Neural cell (in vitro differentiated cells): ENCODE results near the gene PIERCE2. TPM values are rescaled to one million over a fixed set of nuclear protein-coding genes. Genes with fewer than 3 reads are reported as not detected.

Experiments used
- H2AFZ ChIP-seq: fragments of 200-600, 300-800 bp; sonication (generic), shearing (Covaris generic); 2 replicates; pipeline ENCODE4 v1.6.0; 2014; ENCODE audit warnings: low read depth, mild to moderate bottlenecking, antibody characterized with exemption, low read length, moderate library complexity
- H3F3A ChIP-seq: fragments of 200-600 bp; shearing (Covaris generic); 2 replicates; pipeline ENCODE4 v1.6.1; 2016; ENCODE audit warnings: mild to moderate bottlenecking, moderate library complexity, mixed read lengths, antibody characterized with exemption, low read length; ENCODE audit not compliant: insufficient read depth, poor library complexity, severe bottlenecking
- H3K27ac ChIP-seq: fragments of 200-600, 300-800 bp; sonication (generic), shearing (Covaris generic); 2 replicates; pipeline ENCODE4 v1.5.1; 2014; ENCODE audit warnings: mild to moderate bottlenecking, low read length, moderate library complexity
- H3K27me3 ChIP-seq: fragments of 300-800, 200-600 bp; sonication (generic), shearing (Covaris generic); 2 replicates; pipeline ENCODE4 v1.6.0; 2014; ENCODE audit warnings: mild to moderate bottlenecking, low read depth, low read length, moderate library complexity; ENCODE audit not compliant: insufficient read depth
- H3K36me3 ChIP-seq: fragments of 300-800, 200-600 bp; sonication (generic), shearing (Covaris generic); 2 replicates; pipeline ENCODE4 v1.5.1; 2014; ENCODE audit warnings: mild to moderate bottlenecking, antibody characterized with exemption, low read length, moderate library complexity; ENCODE audit not compliant: insufficient read depth
- H3K4me2 ChIP-seq: fragments of 300-800, 200-600 bp; sonication (generic), shearing (Covaris generic); 2 replicates; pipeline ENCODE4 v1.6.0; 2014; ENCODE audit warnings: mild to moderate bottlenecking, low read length
- H3K4me3 ChIP-seq: fragments of 300-800, 200-600 bp; sonication (generic), shearing (Covaris generic); 2 replicates; pipeline ENCODE4 v1.5.1; 2014; ENCODE audit warnings: mild to moderate bottlenecking, low read length, moderate library complexity
- H3K79me2 ChIP-seq: fragments of 200-600 bp; shearing (Covaris generic); replicated peaks from 2 replicates; pipeline ENCODE4 v1.6.0; 2014; ENCODE audit warnings: mild to moderate bottlenecking, low read length, moderate library complexity; ENCODE audit not compliant: insufficient read depth
- H3K9ac ChIP-seq: fragments of 300-800, 200-600 bp; sonication (generic), shearing (Covaris generic); 2 replicates; pipeline ENCODE4 v1.6.1; 2016; ENCODE audit warnings: mild to moderate bottlenecking, low read length, mixed read lengths
- H3K9me2 ChIP-seq: fragments of 200-600 bp; shearing (Covaris generic); 2 replicates; pipeline ENCODE4 v1.6.1; 2016; ENCODE audit warnings: mild to moderate bottlenecking, low read length, mixed read lengths; ENCODE audit not compliant: insufficient read depth
- H3K9me3 ChIP-seq: fragments of 200-600, 300-800 bp; sonication (generic), shearing (Covaris generic); 2 replicates; pipeline ENCODE4 v1.6.1; 2016; ENCODE audit warnings: mild to moderate bottlenecking, mixed run types, low read length, moderate library complexity, mixed read lengths
- H4K20me1 ChIP-seq: fragments of 200-600 bp; shearing (Covaris generic); 2 replicates; pipeline ENCODE4 v1.6.1; 2016; ENCODE audit warnings: mild to moderate bottlenecking, mixed run types; ENCODE audit not compliant: insufficient read depth
- EP300 ChIP-seq: fragments of 450-650 bp; conservative IDR thresholded peaks from 2 replicates; pipeline ENCODE4 v1.6.1; 2014; ENCODE audit warnings: antibody characterized with exemption, mild to moderate bottlenecking, moderate library complexity; ENCODE audit not compliant: poor library complexity, severe bottlenecking
- EZH2 ChIP-seq: fragments of 200-600, 300-800 bp; shearing (Covaris generic), sonication (generic); IDR thresholded peaks from 2 replicates; pipeline ENCODE4 v1.6.1; 2014; ENCODE audit warnings: antibody characterized with exemption, low read length, borderline replicate concordance, mild to moderate bottlenecking; ENCODE audit not compliant: insufficient read depth, poor library complexity, severe bottlenecking
- MXI1 ChIP-seq: fragments of 450-650 bp; conservative IDR thresholded peaks from 2 replicates; pipeline ENCODE4 v1.6.1; 2014; ENCODE audit warnings: antibody characterized with exemption, mild to moderate bottlenecking; ENCODE audit not compliant: poor library complexity, severe bottlenecking
- POLR2AphosphoS5 ChIP-seq: IDR thresholded peaks from 2 replicates; pipeline ENCODE4 v1.6.1; 2012
- RAD21 ChIP-seq: fragments of 450-650 bp; conservative IDR thresholded peaks from 2 replicates; pipeline ENCODE4 v1.6.1; 2014; ENCODE audit warnings: antibody characterized with exemption, mild to moderate bottlenecking, moderate library complexity
- SMC3 ChIP-seq: fragments of 450-650 bp; conservative IDR thresholded peaks from 2 replicates; pipeline ENCODE4 v1.6.1; 2014; ENCODE audit warnings: antibody characterized with exemption, mild to moderate bottlenecking, moderate library complexity; ENCODE audit not compliant: poor library complexity
- TAF1 ChIP-seq: IDR thresholded peaks from 2 replicates; pipeline ENCODE4 v1.6.1; 2012; ENCODE audit warnings: low read depth
- polyA plus RNA-seq: library from polyadenylated mRNA; depleted of rRNA; stranded (reverse); fragments of >200 nt; gene quantifications from 2 replicates; pipeline ENCODE4 v1.2.3, GENCODE V29; 2014
- TF ChIP-seq, protein P1 (sequence below): fragments of 450-650 bp; IDR thresholded peaks from 2 replicates; pipeline ENCODE4 v1.5.1; 2014; ENCODE audit warnings: antibody characterized with exemption, mild to moderate bottlenecking, moderate library complexity; ENCODE audit not compliant: poor library complexity, severe bottlenecking
- TF ChIP-seq, protein P2 (sequence below): IDR thresholded peaks from 2 replicates; pipeline ENCODE4 v1.6.1; 2012; ENCODE audit warnings: borderline replicate concordance

PIERCE2 gene
- polyA plus RNA-seq, 1 donor from 2014 or later, result 10.2 TPM

DNA sequence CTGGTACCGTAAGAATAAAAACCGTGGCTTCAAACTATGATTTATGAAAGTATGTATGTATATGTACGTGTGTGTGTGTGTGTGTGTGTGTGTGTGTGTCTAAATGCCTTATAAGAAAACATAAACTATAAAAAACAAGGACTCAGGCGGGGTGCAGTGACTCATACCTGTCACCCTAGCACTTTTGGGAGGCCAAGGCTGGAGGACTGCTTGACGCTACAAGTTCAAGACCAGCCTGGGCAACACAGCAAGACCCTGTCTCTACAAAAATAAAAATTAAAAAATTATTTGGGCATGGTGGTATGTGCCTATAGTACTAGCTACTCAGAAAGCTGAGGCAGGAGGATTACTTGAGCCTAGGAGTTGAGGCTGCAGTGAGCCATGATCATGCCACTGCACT lies 29.2 kb upstream of the PIERCE2 start:
- H3K27ac ChIP-seq, result no peak overlapping the region
- no peaks in the 10 kb centered on the region for H3K9me3 ChIP-seq
- TF ChIP-seq EZH2 (no peak), MXI1 (no peak), EP300 (no peak), RAD21 (no peak), TAF1 (no peak), POLR2AphosphoS5 (no peak), SMC3 (no peak)
- TF ChIP-seq, protein P1, sequence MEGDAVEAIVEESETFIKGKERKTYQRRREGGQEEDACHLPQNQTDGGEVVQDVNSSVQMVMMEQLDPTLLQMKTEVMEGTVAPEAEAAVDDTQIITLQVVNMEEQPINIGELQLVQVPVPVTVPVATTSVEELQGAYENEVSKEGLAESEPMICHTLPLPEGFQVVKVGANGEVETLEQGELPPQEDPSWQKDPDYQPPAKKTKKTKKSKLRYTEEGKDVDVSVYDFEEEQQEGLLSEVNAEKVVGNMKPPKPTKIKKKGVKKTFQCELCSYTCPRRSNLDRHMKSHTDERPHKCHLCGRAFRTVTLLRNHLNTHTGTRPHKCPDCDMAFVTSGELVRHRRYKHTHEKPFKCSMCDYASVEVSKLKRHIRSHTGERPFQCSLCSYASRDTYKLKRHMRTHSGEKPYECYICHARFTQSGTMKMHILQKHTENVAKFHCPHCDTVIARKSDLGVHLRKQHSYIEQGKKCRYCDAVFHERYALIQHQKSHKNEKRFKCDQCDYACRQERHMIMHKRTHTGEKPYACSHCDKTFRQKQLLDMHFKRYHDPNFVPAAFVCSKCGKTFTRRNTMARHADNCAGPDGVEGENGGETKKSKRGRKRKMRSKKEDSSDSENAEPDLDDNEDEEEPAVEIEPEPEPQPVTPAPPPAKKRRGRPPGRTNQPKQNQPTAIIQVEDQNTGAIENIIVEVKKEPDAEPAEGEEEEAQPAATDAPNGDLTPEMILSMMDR, result no peak
- TF ChIP-seq, protein P2, sequence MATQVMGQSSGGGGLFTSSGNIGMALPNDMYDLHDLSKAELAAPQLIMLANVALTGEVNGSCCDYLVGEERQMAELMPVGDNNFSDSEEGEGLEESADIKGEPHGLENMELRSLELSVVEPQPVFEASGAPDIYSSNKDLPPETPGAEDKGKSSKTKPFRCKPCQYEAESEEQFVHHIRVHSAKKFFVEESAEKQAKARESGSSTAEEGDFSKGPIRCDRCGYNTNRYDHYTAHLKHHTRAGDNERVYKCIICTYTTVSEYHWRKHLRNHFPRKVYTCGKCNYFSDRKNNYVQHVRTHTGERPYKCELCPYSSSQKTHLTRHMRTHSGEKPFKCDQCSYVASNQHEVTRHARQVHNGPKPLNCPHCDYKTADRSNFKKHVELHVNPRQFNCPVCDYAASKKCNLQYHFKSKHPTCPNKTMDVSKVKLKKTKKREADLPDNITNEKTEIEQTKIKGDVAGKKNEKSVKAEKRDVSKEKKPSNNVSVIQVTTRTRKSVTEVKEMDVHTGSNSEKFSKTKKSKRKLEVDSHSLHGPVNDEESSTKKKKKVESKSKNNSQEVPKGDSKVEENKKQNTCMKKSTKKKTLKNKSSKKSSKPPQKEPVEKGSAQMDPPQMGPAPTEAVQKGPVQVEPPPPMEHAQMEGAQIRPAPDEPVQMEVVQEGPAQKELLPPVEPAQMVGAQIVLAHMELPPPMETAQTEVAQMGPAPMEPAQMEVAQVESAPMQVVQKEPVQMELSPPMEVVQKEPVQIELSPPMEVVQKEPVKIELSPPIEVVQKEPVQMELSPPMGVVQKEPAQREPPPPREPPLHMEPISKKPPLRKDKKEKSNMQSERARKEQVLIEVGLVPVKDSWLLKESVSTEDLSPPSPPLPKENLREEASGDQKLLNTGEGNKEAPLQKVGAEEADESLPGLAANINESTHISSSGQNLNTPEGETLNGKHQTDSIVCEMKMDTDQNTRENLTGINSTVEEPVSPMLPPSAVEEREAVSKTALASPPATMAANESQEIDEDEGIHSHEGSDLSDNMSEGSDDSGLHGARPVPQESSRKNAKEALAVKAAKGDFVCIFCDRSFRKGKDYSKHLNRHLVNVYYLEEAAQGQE, result no peak
- H3K27me3 ChIP-seq, result no peaks in the 10 kb centered on the region
- H3F3A ChIP-seq, result no peaks in the 10 kb centered on the region
- H3K79me2 ChIP-seq, result no peaks in the 10 kb centered on the region
- H3K9ac ChIP-seq, result no peak overlapping the region
- H3K9me2 ChIP-seq, result no peaks in the 10 kb centered on the region
- H3K4me3 ChIP-seq, result no peak overlapping the region
- peaks cover 6% of the 10 kb centered on the region for H3K36me3 ChIP-seq
- H4K20me1 ChIP-seq, result no peaks in the 10 kb centered on the region
- H3K4me2 ChIP-seq, result no peak overlapping the region
- H2AFZ ChIP-seq, result no peak overlapping the region

DNA sequence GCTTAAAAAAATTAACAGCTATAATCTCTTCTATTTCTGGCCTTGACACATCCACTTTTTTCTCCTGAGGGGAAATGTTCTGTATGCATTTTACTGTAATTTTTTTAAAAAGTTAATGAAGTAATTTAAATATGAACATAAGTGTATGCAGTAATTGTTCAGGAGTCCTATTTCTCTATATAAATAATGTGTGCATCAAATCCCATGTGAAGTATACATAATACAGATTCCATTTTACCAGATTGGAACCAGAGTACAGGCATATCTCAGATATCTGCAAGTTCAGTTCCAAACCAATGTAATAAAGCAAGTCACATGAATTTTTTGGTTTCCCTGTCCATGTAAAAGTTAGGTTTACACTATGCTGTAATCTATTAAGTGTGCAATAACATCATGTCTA lies 26.7 kb upstream of the PIERCE2 start:
- Histone ChIP-seq H3F3A (no peaks in the 10 kb centered on the region), H3K9ac (no peak overlapping the region), H3K4me2 (no peak overlapping the region), H3K9me2 (no peaks in the 10 kb centered on the region), H3K27ac (no peak overlapping the region), H2AFZ (no peak overlapping the region), H3K9me3 (no peaks in the 10 kb centered on the region), H4K20me1 (no peaks in the 10 kb centered on the region), H3K27me3 (no peaks in the 10 kb centered on the region), H3K4me3 (no peak overlapping the region), H3K36me3 (peaks cover 6% of the 10 kb centered on the region), H3K79me2 (no peaks in the 10 kb centered on the region)
- no peak for TF ChIP-seq RAD21
- TF ChIP-seq EP300, result no peak
- no peak for TF ChIP-seq MXI1

DNA sequence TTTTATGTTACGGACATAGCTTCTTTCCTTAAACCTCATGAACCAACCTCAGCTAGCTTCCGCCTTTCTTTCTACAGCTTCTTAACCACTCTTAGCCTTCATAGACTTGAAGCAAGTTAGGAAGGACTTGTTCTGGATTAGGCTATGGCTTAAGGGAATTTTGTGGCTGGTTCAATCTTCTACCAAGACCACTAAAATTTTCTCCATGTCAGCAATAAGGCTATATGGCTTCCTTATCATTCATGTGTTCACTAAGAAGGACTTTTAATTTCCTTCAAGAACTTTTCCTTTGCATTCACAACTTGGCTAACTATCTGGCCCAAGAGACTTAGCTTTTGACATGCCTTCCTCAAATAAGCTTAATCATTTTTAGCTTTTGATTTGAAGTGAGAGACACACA lies 24.6 kb upstream of the PIERCE2 start:
- Histone ChIP-seq H2AFZ (no peak overlapping the region), H3K9me3 (no peaks in the 10 kb centered on the region), H3K36me3 (no peaks in the 10 kb centered on the region), H3F3A (no peaks in the 10 kb centered on the region), H4K20me1 (no peaks in the 10 kb centered on the region), H3K27me3 (no peaks in the 10 kb centered on the region), H3K4me3 (no peak overlapping the region), H3K9ac (no peak overlapping the region), H3K79me2 (no peaks in the 10 kb centered on the region), H3K9me2 (no peaks in the 10 kb centered on the region), H3K27ac (no peak overlapping the region), H3K4me2 (no peak overlapping the region)
- TF ChIP-seq TAF1 (no peak), SMC3 (no peak), POLR2AphosphoS5 (no peak), EZH2 (no peak), EP300 (no peak), RAD21 (no peak), MXI1 (no peak)
- TF ChIP-seq, protein P1, result no peak
- TF ChIP-seq, protein P2, result no peak
